RPMI7951 (cell line): ENCODE results near the gene SMIM14. TPM values are rescaled to one million over a fixed set of nuclear protein-coding genes. Genes with fewer than 3 reads are reported as not detected.
"Not testable (repeated sequence)": the region's sequence is repeated elsewhere in the genome, so short reads cannot be mapped to it uniquely, and the experiment has no call there.

Source experiments
- DNase-seq: peaks from one replicate; pipeline ENCODE4 v3.0.0-alpha.2; 2012; ENCODE audit warnings: low read depth
- total RNA-seq: library from RNA; depleted of rRNA; stranded (reverse); fragments of >200 nt; shearing (Covaris generic); gene quantifications from 2 replicates; pipeline ENCODE4 v1.2.3, GENCODE V29; 2014

SMIM14 gene
- total RNA-seq, 1 experiment from 2014 or later = 38.3 TPM

- DNase-seq = no peak
These were observed 4.4 kb upstream of the SMIM14 start for GRCh38 chr4:39642885-39643552.

- no peak for DNase-seq
These were observed 2.8 kb upstream of the SMIM14 start for GRCh38 chr4:39641451-39641850.

GRCh38 chr4:39637586-39638353 lies 895 bp downstream of the SMIM14 start:
- DNase-seq = peak; percentile 61

- no peak for DNase-seq
These were observed 1.5 kb downstream of the SMIM14 start for GRCh38 chr4:39637221-39637585.

- DNase-seq = no peak
These were observed 2.0 kb downstream of the SMIM14 start for GRCh38 chr4:39636531-39637184.

GRCh38 chr4:39635023-39635422 lies 3.6 kb downstream of the SMIM14 start:
- DNase-seq = no peak

GRCh38 chr4:39631700-39632079 lies 7.0 kb downstream of the SMIM14 start:
- no peak for DNase-seq

GRCh38 chr4:39627413-39627812 lies 11.3 kb downstream of the SMIM14 start:
- DNase-seq = no peak

GRCh38 chr4:39626913-39627312 lies 11.8 kb downstream of the SMIM14 start:
- no peak for DNase-seq

GRCh38 chr4:39626261-39626660 lies 12.4 kb downstream of the SMIM14 start:
- no peak for DNase-seq

- peak; percentile 89 for DNase-seq
These were observed 17.1 kb downstream of the SMIM14 start for GRCh38 chr4:39621582-39621981.

GRCh38 chr4:39620551-39621313 lies 17.9 kb downstream of the SMIM14 start:
- no peak for DNase-seq

GRCh38 chr4:39617534-39617933 lies 21.1 kb downstream of the SMIM14 start:
- no peak for DNase-seq

GRCh38 chr4:39616651-39617050 lies 22.0 kb downstream of the SMIM14 start:
- peak; percentile 34 for DNase-seq

- DNase-seq = not testable (repeated sequence)
These were observed 22.6 kb downstream of the SMIM14 start for GRCh38 chr4:39616112-39616511.

GRCh38 chr4:39614487-39615162 lies 24.0 kb downstream of the SMIM14 start:
- peak; percentile 66 for DNase-seq

GRCh38 chr4:39613093-39613656 lies 25.5 kb downstream of the SMIM14 start:
- peak; percentile 2 for DNase-seq

- no peak for DNase-seq
These were observed 29.2 kb downstream of the SMIM14 start for GRCh38 chr4:39609454-39609931.

- DNase-seq = no peak
These were observed 30.2 kb downstream of the SMIM14 start for GRCh38 chr4:39608451-39608850.

GRCh38 chr4:39606747-39607146 lies 31.9 kb downstream of the SMIM14 start:
- DNase-seq = no peak
